ENCODE measurements around the gene SLC9A9. TPM values are rescaled to one million over a fixed set of nuclear protein-coding genes. Genes with fewer than 3 reads are reported as not detected.

SLC9A9 gene
- total RNA-seq, 2 donors from 2014 or later: 4.3 to 5.2 TPM

- ATAC-seq (replicated peaks in 1 of 2): no peak
- no peak for DNase-seq
- no peaks in the 10 kb centered on the region for H3K4me1 Mint-ChIP-seq (ENCODE audit: low read depth)
- H3K27ac Mint-ChIP-seq: no peak overlapping the region
- peaks cover under 1 to 3% of the 10 kb centered on the region in 2 donors for H3K36me3 Mint-ChIP-seq (ENCODE audit: insufficient read depth in 2 of 2)
- no peaks in the 10 kb centered on the region for H3K9me3 Mint-ChIP-seq
- H3K27me3 Mint-ChIP-seq (ENCODE audit: low read depth): no peaks in the 10 kb centered on the region
- no peak overlapping the region for H3K4me3 Mint-ChIP-seq
Measured at GRCh38 chr3:143654906-143655305, 193.4 kb downstream of the SLC9A9 start.

GRCh38 chr3:143653935-143654334 lies 194.3 kb downstream of the SLC9A9 start:
- ATAC-seq (replicated peaks in 1 of 2) (no peak), DNase-seq (no peak)
- Mint-ChIP-seq H3K27me3 (ENCODE audit: low read depth) (no peaks in the 10 kb centered on the region), H3K4me3 (no peak overlapping the region), H3K36me3 (ENCODE audit: insufficient read depth in 2 of 2) (peaks cover 2 to 5% of the 10 kb centered on the region in 2 donors), H3K4me1 (ENCODE audit: low read depth) (no peaks in the 10 kb centered on the region), H3K9me3 (no peaks in the 10 kb centered on the region), H3K27ac (no peak overlapping the region)

- DNase-seq (no peak), ATAC-seq (replicated peaks in 1 of 2) (no peak)
- Mint-ChIP-seq H3K27me3 (ENCODE audit: low read depth) (no peaks in the 10 kb centered on the region), H3K36me3 (ENCODE audit: insufficient read depth in 2 of 2) (peaks cover 2 to 5% of the 10 kb centered on the region in 2 donors), H3K4me1 (ENCODE audit: low read depth) (no peaks in the 10 kb centered on the region), H3K4me3 (no peak overlapping the region), H3K27ac (no peak overlapping the region), H3K9me3 (no peaks in the 10 kb centered on the region)
Measured at GRCh38 chr3:143653493-143653892, 194.8 kb downstream of the SLC9A9 start.

GRCh38 chr3:143652118-143652517 lies 196.2 kb downstream of the SLC9A9 start:
- Mint-ChIP-seq H3K36me3 (ENCODE audit: insufficient read depth in 2 of 2) (peaks cover 2 to 5% of the 10 kb centered on the region in 2 donors), H3K27me3 (ENCODE audit: low read depth) (no peaks in the 10 kb centered on the region), H3K9me3 (no peaks in the 10 kb centered on the region), H3K4me1 (ENCODE audit: low read depth) (no peaks in the 10 kb centered on the region), H3K27ac (no peak overlapping the region), H3K4me3 (no peak overlapping the region)
- DNase-seq (no peak), ATAC-seq (replicated peaks in 1 of 2) (no peak)

- H3K4me3 Mint-ChIP-seq: no peak overlapping the region
- H3K27me3 Mint-ChIP-seq (ENCODE audit: low read depth): no peaks in the 10 kb centered on the region
- no peaks in the 10 kb centered on the region for H3K4me1 Mint-ChIP-seq (ENCODE audit: low read depth)
- ATAC-seq (replicated peaks in 1 of 2) (no peak), DNase-seq (no peak)
- H3K27ac Mint-ChIP-seq: no peak overlapping the region
- peaks cover 2 to 5% of the 10 kb centered on the region in 2 donors for H3K36me3 Mint-ChIP-seq (ENCODE audit: insufficient read depth in 2 of 2)
- no peaks in the 10 kb centered on the region for H3K9me3 Mint-ChIP-seq
Measured at GRCh38 chr3:143650827-143651226, 197.4 kb downstream of the SLC9A9 start.

- Mint-ChIP-seq H3K4me3 (no peak overlapping the region), H3K27me3 (ENCODE audit: low read depth) (no peaks in the 10 kb centered on the region), H3K36me3 (ENCODE audit: insufficient read depth in 2 of 2) (peaks cover 2 to 5% of the 10 kb centered on the region in 2 donors), H3K9me3 (no peaks in the 10 kb centered on the region), H3K4me1 (ENCODE audit: low read depth) (no peaks in the 10 kb centered on the region), H3K27ac (no peak overlapping the region)
- no peak for DNase-seq
- no peak for ATAC-seq (replicated peaks in 1 of 2)
Measured at GRCh38 chr3:143650120-143650519, 198.1 kb downstream of the SLC9A9 start.

- ATAC-seq (replicated peaks in 1 of 2) (no peak), DNase-seq (no peak)
- Mint-ChIP-seq H3K9me3 (no peaks in the 10 kb centered on the region), H3K36me3 (ENCODE audit: insufficient read depth in 2 of 2) (peaks cover 2 to 5% of the 10 kb centered on the region in 2 donors), H3K27me3 (ENCODE audit: low read depth) (no peaks in the 10 kb centered on the region), H3K27ac (no peak overlapping the region), H3K4me3 (no peak overlapping the region), H3K4me1 (ENCODE audit: low read depth) (no peaks in the 10 kb centered on the region)
Measured at GRCh38 chr3:143648708-143649107, 199.6 kb downstream of the SLC9A9 start.

- H3K9me3 Mint-ChIP-seq: no peaks in the 10 kb centered on the region
- no peak overlapping the region for H3K27ac Mint-ChIP-seq
- no peaks in the 10 kb centered on the region for H3K4me1 Mint-ChIP-seq (ENCODE audit: low read depth)
- no peak overlapping the region for H3K4me3 Mint-ChIP-seq
- no peaks in the 10 kb centered on the region for H3K27me3 Mint-ChIP-seq (ENCODE audit: low read depth)
- H3K36me3 Mint-ChIP-seq (ENCODE audit: insufficient read depth in 2 of 2): peaks cover 2 to 5% of the 10 kb centered on the region in 2 donors
- no peak for ATAC-seq (replicated peaks in 1 of 2)
- no peak for DNase-seq
Measured at GRCh38 chr3:143648218-143648617, 200.1 kb downstream of the SLC9A9 start.

DNA sequence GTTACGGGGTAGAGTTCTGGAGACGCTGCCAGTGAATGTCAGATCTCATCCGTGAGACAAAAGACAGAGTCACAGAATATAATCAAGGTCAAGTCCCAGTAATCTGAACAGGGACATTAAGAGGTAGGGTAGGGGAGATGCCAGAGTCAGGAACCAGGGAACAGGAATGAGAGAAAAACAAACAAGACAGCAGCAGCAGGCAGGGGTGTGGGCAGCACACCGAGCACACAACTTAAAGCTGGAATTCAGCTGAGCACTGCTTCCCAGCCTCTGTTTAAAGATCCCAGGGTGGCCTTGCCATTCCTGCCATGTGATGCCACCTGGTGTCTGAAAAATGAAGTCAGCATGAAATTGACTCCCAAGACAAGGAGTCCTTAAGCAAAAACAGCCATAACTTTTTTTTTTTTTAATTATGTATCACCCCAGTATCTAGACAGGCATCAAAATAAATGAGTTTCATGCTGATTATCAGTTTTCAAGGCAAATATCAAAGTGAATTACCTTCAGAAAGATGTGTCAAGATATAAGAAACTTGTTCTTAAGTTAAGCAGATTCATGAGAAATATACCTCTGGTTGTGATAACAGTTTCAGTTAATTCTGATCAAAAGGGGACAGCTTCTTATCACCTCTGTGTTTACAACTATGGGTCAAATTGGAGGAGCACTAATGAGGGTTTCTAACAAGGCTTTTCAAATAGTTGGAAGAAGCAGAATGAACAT lies 203.7 kb downstream of the SLC9A9 start:
- ATAC-seq (replicated peaks in 1 of 2) (peak in 1 of 2 donors; percentile 22), DNase-seq (peak; percentile 4 to 13)
- no peaks in the 10 kb centered on the region for H3K4me1 Mint-ChIP-seq (ENCODE audit: low read depth)
- no peaks in the 10 kb centered on the region for H3K27me3 Mint-ChIP-seq (ENCODE audit: low read depth)
- no peak overlapping the region for H3K4me3 Mint-ChIP-seq
- H3K27ac Mint-ChIP-seq: no peak overlapping the region
- peaks cover 2 to 4% of the 10 kb centered on the region in 2 donors for H3K9me3 Mint-ChIP-seq
- peaks cover 4 to 8% of the 10 kb centered on the region in 2 donors for H3K36me3 Mint-ChIP-seq (ENCODE audit: insufficient read depth in 2 of 2)

DNA sequence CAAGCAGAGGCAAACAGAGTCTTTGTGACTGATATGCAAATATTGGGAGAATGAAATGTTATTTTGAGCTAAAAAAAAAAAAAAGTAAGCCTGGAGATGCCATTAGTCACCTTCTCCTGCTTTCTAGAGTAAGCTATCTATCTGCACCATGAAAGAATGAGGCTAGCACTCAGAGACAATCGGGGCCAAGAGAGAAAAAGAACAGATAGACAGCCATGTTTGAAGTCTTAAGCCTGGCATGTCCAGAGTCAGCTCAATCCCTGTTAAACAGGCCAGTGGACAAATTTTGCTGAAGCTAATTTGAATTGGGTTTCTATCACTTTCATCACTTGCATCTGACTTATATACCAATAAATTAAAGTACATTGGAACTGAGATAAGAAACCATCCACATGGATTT lies 204.4 kb downstream of the SLC9A9 start:
- Mint-ChIP-seq H3K9me3 (peaks cover 4% of the 10 kb centered on the region in 2 donors), H3K27me3 (ENCODE audit: low read depth) (no peaks in the 10 kb centered on the region), H3K4me3 (no peak overlapping the region), H3K36me3 (ENCODE audit: insufficient read depth in 2 of 2) (peaks cover 4 to 10% of the 10 kb centered on the region in 2 donors), H3K27ac (no peak overlapping the region), H3K4me1 (ENCODE audit: low read depth) (no peaks in the 10 kb centered on the region)
- ATAC-seq (replicated peaks in 1 of 2) (no peak), DNase-seq (no peak)

DNA sequence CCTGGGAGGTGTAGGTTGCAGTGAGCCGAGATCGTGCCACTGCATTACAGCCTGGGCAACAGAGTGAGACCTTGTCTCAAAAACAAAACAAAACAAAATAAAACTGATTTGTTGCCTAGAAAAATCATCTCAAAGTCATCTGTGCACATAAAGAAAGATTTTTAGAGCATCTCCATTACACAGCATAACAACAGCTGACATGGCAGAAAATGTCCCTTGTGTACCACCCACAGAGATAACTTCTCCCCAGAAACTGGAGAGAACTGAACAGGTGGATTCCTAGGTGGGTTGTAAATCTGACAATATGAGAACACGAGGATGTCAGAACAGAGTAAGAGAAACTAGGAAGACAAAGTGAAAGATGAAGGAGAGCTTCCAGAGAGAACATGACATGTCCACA lies 207.5 kb downstream of the SLC9A9 start:
- Mint-ChIP-seq H3K4me3 (no peak overlapping the region), H3K9me3 (peaks cover 8% of the 10 kb centered on the region in 2 donors), H3K27me3 (ENCODE audit: low read depth) (no peaks in the 10 kb centered on the region), H3K4me1 (ENCODE audit: low read depth) (no peaks in the 10 kb centered on the region), H3K36me3 (ENCODE audit: insufficient read depth in 2 of 2) (peaks cover 8 to 13% of the 10 kb centered on the region in 2 donors), H3K27ac (no peak overlapping the region)
- DNase-seq (no peak), ATAC-seq (replicated peaks in 1 of 2) (no peak)

DNA sequence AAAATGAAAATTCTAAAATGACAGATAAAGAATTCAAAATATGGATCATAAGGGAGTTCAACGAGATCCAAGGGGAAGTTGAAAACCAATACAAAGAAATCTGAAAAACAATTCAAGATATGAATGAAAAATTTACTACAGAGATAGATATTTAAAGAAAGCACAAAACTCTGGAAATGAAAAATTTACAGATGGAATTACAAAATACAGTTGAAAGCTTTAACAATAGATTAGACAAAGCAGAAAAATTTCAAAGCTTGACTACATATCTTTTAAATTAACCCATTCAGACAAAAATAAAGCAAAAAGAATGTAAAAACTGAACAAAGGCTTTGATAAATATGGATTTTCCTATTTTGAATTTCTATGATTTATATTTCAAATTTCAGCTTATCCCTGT lies 211.1 kb downstream of the SLC9A9 start:
- peaks cover 8% of the 10 kb centered on the region in 2 donors for H3K9me3 Mint-ChIP-seq
- ATAC-seq (replicated peaks in 1 of 2): no peak
- peaks cover 8 to 13% of the 10 kb centered on the region in 2 donors for H3K36me3 Mint-ChIP-seq (ENCODE audit: insufficient read depth in 2 of 2)
- H3K4me3 Mint-ChIP-seq: no peak overlapping the region
- no peaks in the 10 kb centered on the region for H3K27me3 Mint-ChIP-seq (ENCODE audit: low read depth)
- DNase-seq: no peak
- H3K27ac Mint-ChIP-seq: no peak overlapping the region
- H3K4me1 Mint-ChIP-seq (ENCODE audit: low read depth): no peaks in the 10 kb centered on the region

DNA sequence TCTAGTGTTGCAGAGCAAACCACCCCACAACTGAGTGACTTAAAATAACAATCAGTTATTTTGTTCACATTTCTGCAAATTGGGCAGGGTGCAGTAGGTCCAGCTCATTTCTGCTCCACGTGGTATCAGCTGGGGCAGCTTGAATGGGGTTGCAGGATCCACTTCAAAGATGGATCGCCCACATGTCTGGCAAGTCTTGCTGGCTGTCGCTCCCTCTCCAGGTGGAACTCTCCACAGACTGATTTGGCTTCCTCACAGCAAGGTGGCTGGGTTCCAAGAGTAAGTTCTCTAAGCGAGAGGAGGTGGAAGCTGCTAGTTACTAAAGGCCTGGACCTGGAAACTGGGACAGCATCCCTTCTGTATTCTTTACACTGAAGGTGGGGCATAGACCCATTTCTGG lies 213.3 kb downstream of the SLC9A9 start:
- H3K27me3 Mint-ChIP-seq (ENCODE audit: low read depth): no peaks in the 10 kb centered on the region
- ATAC-seq (replicated peaks in 1 of 2): no peak

DNA sequence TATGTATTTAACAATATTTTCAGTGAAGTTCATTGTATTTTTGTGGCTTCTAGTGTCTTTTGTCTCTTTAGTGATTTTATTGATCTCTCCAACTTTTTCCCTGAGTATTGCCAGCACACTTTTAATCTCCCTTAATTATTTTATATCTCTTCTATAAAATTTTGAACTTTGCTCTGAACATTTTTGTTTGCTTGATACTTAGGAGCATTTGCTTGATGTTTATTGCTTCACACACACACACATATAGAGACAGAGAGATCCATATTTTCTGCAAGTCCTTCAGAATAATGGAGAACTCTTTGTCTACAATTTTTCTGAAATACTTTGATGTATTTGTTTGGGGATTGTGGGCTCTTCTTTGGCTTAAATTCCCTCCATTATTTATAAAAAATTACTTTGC lies 213.8 kb downstream of the SLC9A9 start:
- H3K9me3 Mint-ChIP-seq: peaks cover 4 to 6% of the 10 kb centered on the region in 2 donors
- peaks cover 4 to 5% of the 10 kb centered on the region in 2 donors for H3K36me3 Mint-ChIP-seq (ENCODE audit: insufficient read depth in 2 of 2)
- H3K4me1 Mint-ChIP-seq (ENCODE audit: low read depth): no peaks in the 10 kb centered on the region
- DNase-seq (no peak), ATAC-seq (replicated peaks in 1 of 2) (no peak)
- no peak overlapping the region for H3K4me3 Mint-ChIP-seq
- H3K27me3 Mint-ChIP-seq (ENCODE audit: low read depth): no peaks in the 10 kb centered on the region
- H3K27ac Mint-ChIP-seq: no peak overlapping the region

More for the DNA sequence above, 213.3 kb downstream of the SLC9A9 start:
- Mint-ChIP-seq H3K4me3 (no peak overlapping the region), H3K27ac (no peak overlapping the region), H3K36me3 (ENCODE audit: insufficient read depth in 2 of 2) (peaks cover 4 to 5% of the 10 kb centered on the region in 2 donors), H3K9me3 (peaks cover 4 to 6% of the 10 kb centered on the region in 2 donors), H3K4me1 (ENCODE audit: low read depth) (no peaks in the 10 kb centered on the region)
- DNase-seq: no peak
